Measurements from ENCODE around the gene PPP4R3B. TPM values are rescaled to one million over a fixed set of nuclear protein-coding genes. Genes with fewer than 3 reads are reported as not detected.
"Not testable (repeated sequence)": the region's sequence is repeated elsewhere in the genome, so short reads cannot be mapped to it uniquely, and the experiment has no call there.

Gene PPP4R3B
- total and polyA plus RNA-seq, 5 donors = 11.9 to 34.1 (median 27.1) TPM

DNA sequence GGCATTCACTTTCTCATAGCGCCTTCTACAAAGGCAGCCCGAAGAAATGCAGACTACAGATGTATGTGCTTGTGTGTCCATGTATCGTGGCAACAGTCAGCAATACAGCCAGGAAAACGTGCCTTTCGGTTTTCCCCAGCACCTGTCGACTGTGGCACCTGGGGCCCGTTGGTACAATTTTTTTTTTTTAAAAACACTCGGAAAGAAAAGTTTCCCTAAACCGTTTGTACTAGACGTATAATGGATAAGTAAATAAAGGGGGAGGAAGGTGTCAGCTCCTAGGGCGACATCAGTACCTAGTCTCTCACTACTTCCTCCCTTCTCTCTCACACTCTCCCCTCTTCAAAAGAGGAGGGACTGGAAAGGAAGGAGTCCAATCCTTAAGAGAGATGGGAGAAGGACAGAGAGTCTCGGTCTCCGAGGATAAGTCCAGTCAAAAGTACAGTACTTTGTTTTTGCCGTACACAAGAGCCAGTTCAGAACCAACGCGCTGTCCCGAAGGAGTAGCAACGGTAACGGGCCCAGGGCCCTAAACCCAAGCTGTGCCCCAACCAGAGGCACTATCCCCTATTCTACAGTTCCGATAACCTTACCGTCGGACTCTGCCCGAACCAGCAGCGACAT is 759 bp downstream of the PPP4R3B start:
- intact Hi-C loops (cut with DNase I) = no loop called here
- ATAC-seq (peak; percentile 1 to 13), DNase-seq (no peak)
- under 1% methylated on average over 24 of the region's 24 CpGs for WGBS
- peak overlapping the region; percentile 96 for H3K27ac ChIP-seq (ENCODE audit: low read length)
- no peaks in the 10 kb centered on the region for H3K27me3 ChIP-seq (ENCODE audit: control insufficient read depth, insufficient read depth)
- H3K9me3 ChIP-seq (ENCODE audit: control insufficient read depth, low read length) = no peaks in the 10 kb centered on the region
- peak overlapping the region; percentile 79 for H3K4me3 ChIP-seq (ENCODE audit: low read length)
- H3K4me1 ChIP-seq (ENCODE audit: control insufficient read depth, insufficient read depth, low read length) = peaks cover 8% of the 10 kb centered on the region

- no peak for DNase-seq
- H3K4me3 ChIP-seq (ENCODE audit: low read length) = no peak overlapping the region
- no peaks in the 10 kb centered on the region for H3K9me3 ChIP-seq (ENCODE audit: control insufficient read depth, low read length)
- intact Hi-C loops (cut with DNase I) = no loop called here
- H3K27me3 ChIP-seq (ENCODE audit: control insufficient read depth, insufficient read depth) = no peaks in the 10 kb centered on the region
- H3K27ac ChIP-seq (ENCODE audit: low read length) = no peak overlapping the region
- peaks cover 7% of the 10 kb centered on the region for H3K4me1 ChIP-seq (ENCODE audit: control insufficient read depth, insufficient read depth, low read length)
- ATAC-seq = no peak
- WGBS = 90% methylated on average over 1 of the region's 1 CpG
These were observed 5.4 kb downstream of the PPP4R3B start for GRCh38 chr2:55611997-55612396.

- ATAC-seq (no peak), DNase-seq (no peak)
- Histone ChIP-seq H3K9me3 (ENCODE audit: control insufficient read depth, low read length) (no peaks in the 10 kb centered on the region), H3K27ac (ENCODE audit: low read length) (no peak overlapping the region), H3K27me3 (ENCODE audit: control insufficient read depth, insufficient read depth) (no peaks in the 10 kb centered on the region), H3K4me1 (ENCODE audit: control insufficient read depth, insufficient read depth, low read length) (peaks cover 7% of the 10 kb centered on the region), H3K4me3 (ENCODE audit: low read length) (no peak overlapping the region)
- WGBS = 98% methylated on average over 3 of the region's 3 CpGs
- intact Hi-C loops (cut with DNase I) = no loop called here
These were observed 6.3 kb downstream of the PPP4R3B start for GRCh38 chr2:55610954-55611743.

DNA sequence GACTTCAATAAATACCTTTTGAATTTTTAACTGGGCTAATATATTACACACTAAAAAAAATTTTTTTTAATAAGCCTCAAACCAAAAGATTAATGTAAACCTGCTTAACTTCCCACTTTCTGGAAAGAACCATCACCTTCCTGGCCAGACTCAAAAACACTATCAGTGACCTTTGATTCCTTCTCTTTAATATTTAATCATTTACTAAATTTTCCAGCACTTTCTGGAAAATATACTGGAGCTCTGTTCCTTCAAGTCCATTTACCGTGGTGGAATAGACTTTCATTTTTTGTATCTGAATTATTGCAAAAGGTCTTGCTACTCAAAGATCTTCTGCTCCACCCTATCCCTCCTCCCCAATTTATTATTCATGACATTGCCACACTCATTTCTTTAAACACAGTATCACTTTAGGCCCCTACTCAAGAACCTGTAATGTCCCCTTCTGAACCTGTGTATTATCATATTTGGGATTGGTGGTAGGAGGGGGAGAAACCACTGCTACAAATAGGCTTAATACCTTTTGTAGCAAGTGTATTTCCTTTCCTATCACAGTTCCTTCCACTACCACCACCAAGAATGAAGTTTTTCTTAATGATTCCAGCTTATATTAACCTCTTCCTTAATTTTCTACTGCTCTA is 7.4 kb downstream of the PPP4R3B start:
- no peak for ATAC-seq

GRCh38 chr2:55609193-55609794 is 8.1 kb downstream of the PPP4R3B start:
- H3K4me3 ChIP-seq (ENCODE audit: low read length) = no peak overlapping the region
- WGBS = 62% methylated on average over 8 of the region's 8 CpGs
- H3K27ac ChIP-seq (ENCODE audit: low read length) = no peak overlapping the region
- H3K27me3 ChIP-seq (ENCODE audit: control insufficient read depth, insufficient read depth) = no peaks in the 10 kb centered on the region
- peaks cover 5% of the 10 kb centered on the region for H3K4me1 ChIP-seq (ENCODE audit: control insufficient read depth, insufficient read depth, low read length)
- no peak for DNase-seq
- no peaks in the 10 kb centered on the region for H3K9me3 ChIP-seq (ENCODE audit: control insufficient read depth, low read length)
- peak; percentile 16 to 36 for ATAC-seq
- intact Hi-C loops (cut with DNase I) = no loop called here

More for the DNA sequence above, 7.4 kb downstream of the PPP4R3B start:
- Histone ChIP-seq H3K4me3 (ENCODE audit: low read length) (no peak overlapping the region), H3K27ac (ENCODE audit: low read length) (no peak overlapping the region), H3K9me3 (ENCODE audit: control insufficient read depth, low read length) (no peaks in the 10 kb centered on the region), H3K4me1 (ENCODE audit: control insufficient read depth, insufficient read depth, low read length) (peaks cover 5% of the 10 kb centered on the region), H3K27me3 (ENCODE audit: control insufficient read depth, insufficient read depth) (no peaks in the 10 kb centered on the region)
- intact Hi-C loops (cut with DNase I) = no loop called here
- WGBS = 77% methylated on average over 1 of the region's 1 CpG
- DNase-seq = no peak

GRCh38 chr2:55607717-55608116 is 9.7 kb downstream of the PPP4R3B start:
- over 99% methylated on average over 3 of the region's 3 CpGs for WGBS
- DNase-seq (no peak), ATAC-seq (no peak)
- intact Hi-C loops (cut with DNase I) = no loop called here
- Histone ChIP-seq H3K9me3 (ENCODE audit: control insufficient read depth, low read length) (no peaks in the 10 kb centered on the region), H3K27ac (ENCODE audit: low read length) (no peak overlapping the region), H3K4me1 (ENCODE audit: control insufficient read depth, insufficient read depth, low read length) (peaks cover 5% of the 10 kb centered on the region), H3K27me3 (ENCODE audit: control insufficient read depth, insufficient read depth) (no peaks in the 10 kb centered on the region), H3K4me3 (ENCODE audit: low read length) (no peak overlapping the region)

GRCh38 chr2:55604027-55604565 is 13.3 kb downstream of the PPP4R3B start:
- H3K4me1 ChIP-seq (ENCODE audit: control insufficient read depth, insufficient read depth, low read length) = peaks cover 7% of the 10 kb centered on the region
- WGBS = 84% methylated on average over 1 of the region's 1 CpG
- H3K27me3 ChIP-seq (ENCODE audit: control insufficient read depth, insufficient read depth) = no peaks in the 10 kb centered on the region
- ATAC-seq (no peak), DNase-seq (no peak)
- intact Hi-C loops (cut with DNase I) = no loop called here
- H3K4me3 ChIP-seq (ENCODE audit: low read length) = no peak overlapping the region
- H3K27ac ChIP-seq (ENCODE audit: low read length) = no peak overlapping the region
- H3K9me3 ChIP-seq (ENCODE audit: control insufficient read depth, low read length) = no peaks in the 10 kb centered on the region

DNA sequence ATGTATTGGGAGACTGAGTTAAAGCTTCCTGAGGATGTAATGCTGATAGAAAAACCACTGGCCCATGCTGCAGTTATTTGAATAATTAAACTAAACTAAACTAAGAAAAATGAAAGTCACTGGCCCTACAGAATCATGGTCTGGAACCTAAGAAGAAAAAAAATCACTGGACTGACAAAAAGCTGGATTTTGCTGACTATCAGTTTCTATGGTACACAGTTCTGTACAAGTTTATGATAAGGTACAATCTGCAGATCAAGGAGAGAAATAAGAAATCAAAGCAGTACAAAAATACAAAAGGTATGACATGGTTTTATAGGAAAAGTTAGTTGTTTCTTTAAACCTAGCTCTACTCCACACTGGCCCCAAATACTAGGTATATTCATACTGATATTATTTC is 15.6 kb downstream of the PPP4R3B start:
- DNase-seq = no peak
- no peaks in the 10 kb centered on the region for H3K27me3 ChIP-seq (ENCODE audit: control insufficient read depth, insufficient read depth)
- no peak overlapping the region for H3K27ac ChIP-seq (ENCODE audit: low read length)
- no peak overlapping the region for H3K4me3 ChIP-seq (ENCODE audit: low read length)
- peaks cover 5% of the 10 kb centered on the region for H3K4me1 ChIP-seq (ENCODE audit: control insufficient read depth, insufficient read depth, low read length)
- no peaks in the 10 kb centered on the region for H3K9me3 ChIP-seq (ENCODE audit: control insufficient read depth, low read length)
- ATAC-seq = no peak
- intact Hi-C loops (cut with DNase I) = no loop called here

GRCh38 chr2:55598056-55598795 is 19.2 kb downstream of the PPP4R3B start:
- Histone ChIP-seq H3K27me3 (ENCODE audit: control insufficient read depth, insufficient read depth) (no peaks in the 10 kb centered on the region), H3K4me1 (ENCODE audit: control insufficient read depth, insufficient read depth, low read length) (peaks cover 5% of the 10 kb centered on the region), H3K9me3 (ENCODE audit: control insufficient read depth, low read length) (no peaks in the 10 kb centered on the region), H3K4me3 (ENCODE audit: low read length) (no peak overlapping the region), H3K27ac (ENCODE audit: low read length) (no peak overlapping the region)
- no peak for ATAC-seq
- 96% methylated on average over 11 of the region's 11 CpGs for WGBS
- intact Hi-C loops (cut with DNase I) = no loop called here
- no peak for DNase-seq

- H3K27ac ChIP-seq (ENCODE audit: low read length); H3K9me3 ChIP-seq (ENCODE audit: control insufficient read depth, low read length); H3K4me1 ChIP-seq (ENCODE audit: control insufficient read depth, insufficient read depth, low read length); ATAC-seq; H3K4me3 ChIP-seq (ENCODE audit: low read length); H3K27me3 ChIP-seq (ENCODE audit: control insufficient read depth, insufficient read depth); DNase-seq; intact Hi-C loops (cut with DNase I): not testable (repeated sequence)
- 99% methylated on average over 6 of the region's 6 CpGs for WGBS
These were observed 20.6 kb downstream of the PPP4R3B start for GRCh38 chr2:55596795-55597194.

Data from right cardiac atrium (tissue), 5 donors.